ENCODE measurements around the gene DPEP1. TPM values are rescaled to one million over a fixed set of nuclear protein-coding genes. Genes with fewer than 3 reads are reported as not detected.

Gene DPEP1
- total and polyA plus RNA-seq, 4 donors = 0.14 to 0.83 (median 0.45) TPM

DNA sequence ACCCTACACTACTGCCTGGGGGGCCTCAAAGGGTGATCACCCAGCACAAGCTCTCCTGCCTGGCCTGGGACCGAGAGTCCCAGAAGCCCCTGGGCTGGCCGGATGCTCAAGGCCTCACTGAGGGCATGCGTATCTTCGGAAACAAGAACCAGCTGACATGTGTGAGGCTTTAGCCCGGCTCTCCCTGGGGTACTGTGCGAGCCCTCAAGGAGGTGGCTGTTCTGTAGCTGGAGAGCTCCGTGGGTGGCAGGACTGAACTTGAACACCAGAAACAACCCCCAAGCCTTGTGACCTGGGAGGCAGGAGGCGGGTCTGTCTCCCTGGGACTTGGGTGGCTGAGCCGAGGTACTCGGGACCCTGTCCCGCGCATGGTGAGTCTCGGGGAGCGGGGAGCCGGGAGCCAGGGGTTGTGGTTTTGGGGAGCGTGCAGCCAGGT is 7.0 kb downstream of the DPEP1 start:
- Histone ChIP-seq H3K4me1 (ENCODE audit: control insufficient read depth in 4 of 4, insufficient read depth in 4 of 4, low read length in 3 of 4) (no peaks in the 10 kb centered on the region), H3K27ac (ENCODE audit: low read depth in 1 of 2, low read length in 2 of 2) (no peak overlapping the region), H3K9me3 (ENCODE audit: control insufficient read depth in 4 of 4, low read length in 3 of 4) (no peaks in the 10 kb centered on the region), H3K27me3 (ENCODE audit: control insufficient read depth in 4 of 4, insufficient read depth in 4 of 4, low read length in 3 of 4) (no peaks in the 10 kb centered on the region), H3K9ac (ENCODE audit: low read depth in 1 of 2, low read length in 2 of 2) (no peak overlapping the region), H3K36me3 (ENCODE audit: control insufficient read depth in 4 of 4, insufficient read depth in 3 of 4, low read depth in 1 of 4, low read length in 3 of 4) (no peaks in the 10 kb centered on the region), H3K4me3 (ENCODE audit: low read depth in 1 of 3, low read length in 3 of 3) (no peak overlapping the region)
- DNase-seq (ENCODE audit: low spot score) = no peak
- TF ChIP-seq, protein P1, sequence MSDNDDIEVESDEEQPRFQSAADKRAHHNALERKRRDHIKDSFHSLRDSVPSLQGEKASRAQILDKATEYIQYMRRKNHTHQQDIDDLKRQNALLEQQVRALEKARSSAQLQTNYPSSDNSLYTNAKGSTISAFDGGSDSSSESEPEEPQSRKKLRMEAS (IDR thresholded peaks at IDR 0.05) = no peak
- TF ChIP-seq TAF1 (conservative IDR thresholded peaks at IDR 0.05) (no peak), JUND (IDR thresholded peaks at IDR 0.05) (no peak), EGR1 (IDR thresholded peaks at IDR 0.05; ENCODE audit: low read depth in 2 of 2) (no peak), HNF4G (IDR thresholded peaks at IDR 0.05) (no peak), HNF4A (conservative IDR thresholded peaks at IDR 0.05) (no peak), GABPA (IDR thresholded peaks at IDR 0.05 in 1 of 2, conservative IDR thresholded peaks at IDR 0.05 in 1 of 2) (no peak)
- WGBS = 75% methylated on average over 16 of the region's 16 CpGs

DNA sequence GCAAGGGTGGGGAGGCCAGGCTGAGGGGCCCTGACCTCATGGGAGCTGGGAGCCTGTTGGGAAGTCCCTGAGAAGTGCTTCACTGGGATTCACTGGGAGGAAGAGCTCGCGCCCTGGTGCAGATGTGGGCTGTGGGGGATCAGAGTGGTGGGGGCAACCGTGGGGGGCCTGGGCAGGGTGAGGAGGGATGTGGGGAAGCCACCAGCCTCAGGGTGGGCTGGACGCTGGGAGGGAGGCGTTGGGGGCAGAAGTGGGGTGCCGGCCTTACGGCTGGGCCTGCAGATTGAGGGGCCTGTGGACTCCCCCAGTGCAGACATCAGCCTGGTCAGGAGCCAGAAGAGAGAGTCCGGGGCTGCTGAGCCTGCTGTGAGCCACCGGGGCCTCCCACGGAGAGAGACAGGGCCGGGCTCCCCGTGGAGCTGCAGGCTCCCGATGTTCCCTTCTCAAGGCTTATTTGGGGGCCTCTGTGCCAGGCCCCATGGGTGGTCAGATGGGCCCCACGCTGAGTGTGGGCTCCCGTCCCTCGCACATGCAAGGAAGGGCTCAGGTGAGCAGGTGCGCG is 7.8 kb downstream of the DPEP1 start:
- H3K4me1 ChIP-seq (ENCODE audit: control insufficient read depth in 4 of 4, insufficient read depth in 4 of 4, low read length in 3 of 4) = no peaks in the 10 kb centered on the region
- H3K27ac ChIP-seq (ENCODE audit: low read depth in 1 of 2, low read length in 2 of 2) = no peak overlapping the region
- no peaks in the 10 kb centered on the region for H3K27me3 ChIP-seq (ENCODE audit: control insufficient read depth in 4 of 4, insufficient read depth in 4 of 4, low read length in 3 of 4)
- TF ChIP-seq, protein P2, sequence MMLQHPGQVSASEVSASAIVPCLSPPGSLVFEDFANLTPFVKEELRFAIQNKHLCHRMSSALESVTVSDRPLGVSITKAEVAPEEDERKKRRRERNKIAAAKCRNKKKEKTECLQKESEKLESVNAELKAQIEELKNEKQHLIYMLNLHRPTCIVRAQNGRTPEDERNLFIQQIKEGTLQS (IDR thresholded peaks at IDR 0.05) = no peak
- WGBS = 88% methylated on average over 18 of the region's 18 CpGs
- no peak overlapping the region for H3K9ac ChIP-seq (ENCODE audit: low read depth in 1 of 2, low read length in 2 of 2)
- no peak overlapping the region for H3K4me3 ChIP-seq (ENCODE audit: low read depth in 1 of 3, low read length in 3 of 3)
- H3K36me3 ChIP-seq (ENCODE audit: control insufficient read depth in 4 of 4, insufficient read depth in 3 of 4, low read depth in 1 of 4, low read length in 3 of 4) = no peaks in the 10 kb centered on the region
- no peak for DNase-seq (ENCODE audit: low spot score)
- H3K9me3 ChIP-seq (ENCODE audit: control insufficient read depth in 4 of 4, low read length in 3 of 4) = no peaks in the 10 kb centered on the region

DNA sequence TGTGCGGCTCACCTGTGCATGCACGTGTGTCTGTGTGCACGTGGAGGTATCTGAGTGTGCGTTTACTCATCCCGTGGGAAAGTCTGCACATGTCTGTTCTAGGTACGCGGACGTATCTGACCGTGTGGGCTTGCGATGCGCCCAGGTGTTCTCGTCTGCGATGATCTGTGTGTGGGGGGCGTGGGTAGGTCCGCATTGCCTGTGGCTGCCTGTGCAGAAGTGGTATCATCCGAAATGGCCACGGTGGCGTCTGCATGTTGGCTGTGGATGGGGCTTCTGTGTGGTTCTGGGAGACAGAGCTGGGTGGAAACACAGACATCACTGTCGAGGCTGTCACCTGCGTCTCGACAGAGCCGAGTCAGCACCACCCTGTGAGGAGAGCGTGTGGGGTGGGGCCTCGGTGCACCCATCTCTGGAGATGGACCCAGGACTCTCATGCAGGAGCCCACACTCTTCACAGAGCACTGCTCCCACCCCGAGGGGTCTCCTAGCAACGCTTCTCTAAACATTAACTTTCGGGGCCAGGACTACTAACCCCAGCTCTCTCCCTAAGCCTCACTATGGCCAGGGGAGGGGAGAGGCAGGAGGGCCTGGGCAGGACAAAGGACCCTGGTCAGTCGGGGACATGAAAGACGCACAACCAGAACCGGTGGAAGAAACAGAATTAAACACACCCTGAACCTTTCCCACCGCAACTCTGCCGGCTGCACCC is 8.4 kb downstream of the DPEP1 start:
- H3K9me3 ChIP-seq (ENCODE audit: control insufficient read depth in 4 of 4, low read length in 3 of 4) = no peaks in the 10 kb centered on the region
- WGBS = 68% methylated on average over 32 of the region's 32 CpGs
- no peak for DNase-seq (ENCODE audit: low spot score)

More for the DNA sequence above, 8.4 kb downstream of the DPEP1 start:
- Histone ChIP-seq H3K4me3 (ENCODE audit: low read depth in 1 of 3, low read length in 3 of 3) (no peak overlapping the region), H3K9ac (ENCODE audit: low read depth in 1 of 2, low read length in 2 of 2) (no peak overlapping the region), H3K27me3 (ENCODE audit: control insufficient read depth in 4 of 4, insufficient read depth in 4 of 4, low read length in 3 of 4) (no peaks in the 10 kb centered on the region), H3K36me3 (ENCODE audit: control insufficient read depth in 4 of 4, insufficient read depth in 3 of 4, low read depth in 1 of 4, low read length in 3 of 4) (no peaks in the 10 kb centered on the region), H3K4me1 (ENCODE audit: control insufficient read depth in 4 of 4, insufficient read depth in 4 of 4, low read length in 3 of 4) (no peaks in the 10 kb centered on the region), H3K27ac (ENCODE audit: low read depth in 1 of 2, low read length in 2 of 2) (no peak overlapping the region)
- no peak for TF ChIP-seq YY1 (IDR thresholded peaks at IDR 0.05)
- TF ChIP-seq EGR1 (IDR thresholded peaks at IDR 0.05; ENCODE audit: low read depth in 2 of 2) = no peak
- TF ChIP-seq HNF4G (IDR thresholded peaks at IDR 0.05) = no peak
- TF ChIP-seq SP1 (IDR thresholded peaks at IDR 0.05) = no peak
- no peak for TF ChIP-seq NR2F2 (IDR thresholded peaks at IDR 0.05)
- TF ChIP-seq, protein P2 (IDR thresholded peaks at IDR 0.05) = no peak
- TF ChIP-seq, protein P3, sequence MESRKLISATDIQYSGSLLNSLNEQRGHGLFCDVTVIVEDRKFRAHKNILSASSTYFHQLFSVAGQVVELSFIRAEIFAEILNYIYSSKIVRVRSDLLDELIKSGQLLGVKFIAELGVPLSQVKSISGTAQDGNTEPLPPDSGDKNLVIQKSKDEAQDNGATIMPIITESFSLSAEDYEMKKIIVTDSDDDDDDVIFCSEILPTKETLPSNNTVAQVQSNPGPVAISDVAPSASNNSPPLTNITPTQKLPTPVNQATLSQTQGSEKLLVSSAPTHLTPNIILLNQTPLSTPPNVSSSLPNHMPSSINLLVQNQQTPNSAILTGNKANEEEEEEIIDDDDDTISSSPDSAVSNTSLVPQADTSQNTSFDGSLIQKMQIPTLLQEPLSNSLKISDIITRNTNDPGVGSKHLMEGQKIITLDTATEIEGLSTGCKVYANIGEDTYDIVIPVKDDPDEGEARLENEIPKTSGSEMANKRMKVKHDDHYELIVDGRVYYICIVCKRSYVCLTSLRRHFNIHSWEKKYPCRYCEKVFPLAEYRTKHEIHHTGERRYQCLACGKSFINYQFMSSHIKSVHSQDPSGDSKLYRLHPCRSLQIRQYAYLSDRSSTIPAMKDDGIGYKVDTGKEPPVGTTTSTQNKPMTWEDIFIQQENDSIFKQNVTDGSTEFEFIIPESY (IDR thresholded peaks at IDR 0.05) = no peak
- no peak for TF ChIP-seq RXRA (IDR thresholded peaks at IDR 0.05)
- TF ChIP-seq, protein P4, sequence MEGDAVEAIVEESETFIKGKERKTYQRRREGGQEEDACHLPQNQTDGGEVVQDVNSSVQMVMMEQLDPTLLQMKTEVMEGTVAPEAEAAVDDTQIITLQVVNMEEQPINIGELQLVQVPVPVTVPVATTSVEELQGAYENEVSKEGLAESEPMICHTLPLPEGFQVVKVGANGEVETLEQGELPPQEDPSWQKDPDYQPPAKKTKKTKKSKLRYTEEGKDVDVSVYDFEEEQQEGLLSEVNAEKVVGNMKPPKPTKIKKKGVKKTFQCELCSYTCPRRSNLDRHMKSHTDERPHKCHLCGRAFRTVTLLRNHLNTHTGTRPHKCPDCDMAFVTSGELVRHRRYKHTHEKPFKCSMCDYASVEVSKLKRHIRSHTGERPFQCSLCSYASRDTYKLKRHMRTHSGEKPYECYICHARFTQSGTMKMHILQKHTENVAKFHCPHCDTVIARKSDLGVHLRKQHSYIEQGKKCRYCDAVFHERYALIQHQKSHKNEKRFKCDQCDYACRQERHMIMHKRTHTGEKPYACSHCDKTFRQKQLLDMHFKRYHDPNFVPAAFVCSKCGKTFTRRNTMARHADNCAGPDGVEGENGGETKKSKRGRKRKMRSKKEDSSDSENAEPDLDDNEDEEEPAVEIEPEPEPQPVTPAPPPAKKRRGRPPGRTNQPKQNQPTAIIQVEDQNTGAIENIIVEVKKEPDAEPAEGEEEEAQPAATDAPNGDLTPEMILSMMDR (IDR thresholded peaks at IDR 0.05; ENCODE audit: low read depth, low read length, missing input control) = no peak
- no peak for TF ChIP-seq FOXA2 (IDR thresholded peaks at IDR 0.05)
- no peak for TF ChIP-seq GABPA (IDR thresholded peaks at IDR 0.05 in 1 of 2, conservative IDR thresholded peaks at IDR 0.05 in 1 of 2)
- TF ChIP-seq TAF1 (conservative IDR thresholded peaks at IDR 0.05) = no peak
- TF ChIP-seq, protein P1 (IDR thresholded peaks at IDR 0.05) = no peak
- no peak for TF ChIP-seq JUND (IDR thresholded peaks at IDR 0.05)
- TF ChIP-seq FOXA1 (IDR thresholded peaks at IDR 0.05) = no peak
- TF ChIP-seq, protein P5, sequence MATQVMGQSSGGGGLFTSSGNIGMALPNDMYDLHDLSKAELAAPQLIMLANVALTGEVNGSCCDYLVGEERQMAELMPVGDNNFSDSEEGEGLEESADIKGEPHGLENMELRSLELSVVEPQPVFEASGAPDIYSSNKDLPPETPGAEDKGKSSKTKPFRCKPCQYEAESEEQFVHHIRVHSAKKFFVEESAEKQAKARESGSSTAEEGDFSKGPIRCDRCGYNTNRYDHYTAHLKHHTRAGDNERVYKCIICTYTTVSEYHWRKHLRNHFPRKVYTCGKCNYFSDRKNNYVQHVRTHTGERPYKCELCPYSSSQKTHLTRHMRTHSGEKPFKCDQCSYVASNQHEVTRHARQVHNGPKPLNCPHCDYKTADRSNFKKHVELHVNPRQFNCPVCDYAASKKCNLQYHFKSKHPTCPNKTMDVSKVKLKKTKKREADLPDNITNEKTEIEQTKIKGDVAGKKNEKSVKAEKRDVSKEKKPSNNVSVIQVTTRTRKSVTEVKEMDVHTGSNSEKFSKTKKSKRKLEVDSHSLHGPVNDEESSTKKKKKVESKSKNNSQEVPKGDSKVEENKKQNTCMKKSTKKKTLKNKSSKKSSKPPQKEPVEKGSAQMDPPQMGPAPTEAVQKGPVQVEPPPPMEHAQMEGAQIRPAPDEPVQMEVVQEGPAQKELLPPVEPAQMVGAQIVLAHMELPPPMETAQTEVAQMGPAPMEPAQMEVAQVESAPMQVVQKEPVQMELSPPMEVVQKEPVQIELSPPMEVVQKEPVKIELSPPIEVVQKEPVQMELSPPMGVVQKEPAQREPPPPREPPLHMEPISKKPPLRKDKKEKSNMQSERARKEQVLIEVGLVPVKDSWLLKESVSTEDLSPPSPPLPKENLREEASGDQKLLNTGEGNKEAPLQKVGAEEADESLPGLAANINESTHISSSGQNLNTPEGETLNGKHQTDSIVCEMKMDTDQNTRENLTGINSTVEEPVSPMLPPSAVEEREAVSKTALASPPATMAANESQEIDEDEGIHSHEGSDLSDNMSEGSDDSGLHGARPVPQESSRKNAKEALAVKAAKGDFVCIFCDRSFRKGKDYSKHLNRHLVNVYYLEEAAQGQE (IDR thresholded peaks at IDR 0.05) = no peak

Data from liver (tissue), 9 donors.